GM21737 (cell line): ENCODE measurements around the gene ARHGDIG.

Source experiments
- ATAC-seq: cut with Tn5 transposase; IDR thresholded peaks from one replicate; pipeline ENCODE4 v1.9.1; 2021; ENCODE audit warnings: mild to moderate bottlenecking, moderate library complexity; ENCODE audit not compliant: unreplicated experiment

Gene ARHGDIG

DNA sequence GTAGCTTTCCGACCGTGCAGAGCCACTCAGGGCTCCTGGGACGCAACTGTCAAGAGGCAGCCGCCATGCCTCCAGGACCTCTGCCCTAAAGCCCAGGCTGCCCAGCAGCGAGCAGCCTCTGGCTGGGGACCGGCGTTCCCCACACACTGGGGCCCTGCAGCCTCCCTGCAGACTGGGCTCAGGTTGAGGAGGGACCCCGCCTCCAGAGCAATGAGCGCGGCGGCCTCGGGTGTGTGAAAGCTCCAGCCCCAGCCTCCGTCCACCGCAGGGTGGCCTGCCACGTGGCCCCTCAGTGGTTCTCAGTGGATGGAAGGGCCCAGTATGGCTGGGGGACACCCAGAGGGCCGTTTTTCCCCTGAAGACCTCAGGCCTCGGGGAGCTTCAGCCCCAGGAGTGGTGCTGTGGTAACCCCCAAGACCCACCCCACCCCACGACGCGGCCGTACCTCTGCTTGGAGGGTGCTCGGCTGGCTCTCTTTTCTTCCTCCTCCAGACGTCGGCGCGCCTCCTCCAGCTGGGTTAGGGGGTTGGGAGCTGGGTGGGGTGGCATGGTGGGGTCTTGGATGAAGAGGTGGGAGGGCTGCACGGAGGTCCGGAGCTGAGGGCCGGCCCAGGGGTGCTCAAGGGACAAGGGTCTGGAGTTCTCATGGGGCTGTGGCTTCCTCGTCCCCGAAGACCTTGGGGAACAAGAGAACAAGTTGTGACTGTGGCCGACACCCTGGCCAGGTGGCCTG is 12.8 kb downstream of the ARHGDIG start:
- ATAC-seq, result no peak

DNA sequence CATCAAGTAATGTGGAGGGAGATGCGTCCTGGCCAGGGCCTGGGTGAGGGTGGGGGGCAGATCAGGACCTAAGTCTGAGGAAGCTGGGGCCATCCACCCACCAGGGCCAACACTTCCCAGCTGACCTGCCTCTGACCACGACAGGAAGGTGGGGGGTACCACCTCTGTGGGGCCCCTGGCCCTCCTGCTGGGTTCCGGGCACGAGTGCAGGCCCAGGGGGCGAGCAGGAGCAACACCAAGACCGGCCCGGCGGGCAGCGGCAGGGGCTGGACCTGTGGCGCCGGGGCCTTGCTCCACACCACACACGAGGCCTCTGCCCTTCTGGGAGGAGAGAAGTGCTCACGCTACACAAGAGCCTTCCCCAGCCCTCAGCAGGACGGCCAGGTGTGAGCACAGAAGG is 15.9 kb downstream of the ARHGDIG start:
- ATAC-seq, result no peak

DNA sequence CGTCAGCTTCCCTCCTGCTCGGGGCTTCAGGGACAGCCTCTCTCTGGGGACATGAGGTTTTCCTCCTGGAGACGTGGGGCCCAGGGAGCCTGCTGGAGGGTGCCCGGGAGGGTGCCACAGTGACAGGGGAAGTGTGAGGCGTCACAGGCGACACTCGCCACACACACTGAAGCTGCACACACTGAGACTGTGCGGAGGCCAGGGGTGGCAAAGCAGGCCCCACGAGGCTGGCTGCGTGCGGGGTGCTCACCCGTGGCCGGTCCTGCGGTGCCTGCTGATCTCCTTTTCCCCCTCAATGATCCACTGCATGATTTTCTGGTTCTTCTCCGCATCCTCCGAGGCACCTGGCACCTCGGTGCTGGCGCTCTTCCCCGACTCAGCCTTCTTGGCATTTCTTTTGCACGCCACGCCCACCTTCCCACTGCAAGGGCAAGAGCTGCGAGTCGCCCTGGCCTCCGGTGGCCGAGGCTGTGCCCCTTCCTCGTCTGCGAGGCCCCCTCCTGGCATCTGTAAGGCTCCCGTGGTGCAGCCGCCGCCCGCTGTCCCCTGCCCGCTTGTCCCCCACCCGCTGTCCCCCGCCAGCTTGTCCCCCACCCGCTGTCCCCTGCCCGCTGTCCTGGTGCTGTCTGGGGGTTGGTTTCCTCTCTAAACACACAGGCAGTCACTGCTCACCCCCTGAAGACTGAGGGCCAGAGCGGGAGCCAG is 16.6 kb downstream of the ARHGDIG start:
- ATAC-seq, result no peak

DNA sequence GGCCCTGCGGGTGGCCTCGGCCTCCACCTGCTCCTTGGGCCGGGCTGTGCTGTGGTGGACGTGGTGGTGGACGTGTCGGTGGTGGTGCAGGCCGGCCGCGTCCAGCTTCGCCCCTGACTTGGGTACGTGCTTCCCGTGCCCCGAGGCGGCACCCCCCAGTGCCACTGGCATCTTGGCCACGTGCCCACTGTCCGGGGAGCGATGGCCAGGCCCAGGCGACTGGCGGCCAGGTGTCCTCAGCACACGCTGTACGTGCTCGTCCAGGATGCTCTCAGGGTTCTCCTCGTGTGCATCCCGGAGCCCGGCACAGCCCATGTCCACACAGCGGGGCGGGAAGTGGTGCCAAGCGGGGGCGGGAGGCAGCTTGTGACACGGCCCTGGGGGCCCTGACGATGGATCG is 17.4 kb downstream of the ARHGDIG start:
- ATAC-seq, result no peak

DNA sequence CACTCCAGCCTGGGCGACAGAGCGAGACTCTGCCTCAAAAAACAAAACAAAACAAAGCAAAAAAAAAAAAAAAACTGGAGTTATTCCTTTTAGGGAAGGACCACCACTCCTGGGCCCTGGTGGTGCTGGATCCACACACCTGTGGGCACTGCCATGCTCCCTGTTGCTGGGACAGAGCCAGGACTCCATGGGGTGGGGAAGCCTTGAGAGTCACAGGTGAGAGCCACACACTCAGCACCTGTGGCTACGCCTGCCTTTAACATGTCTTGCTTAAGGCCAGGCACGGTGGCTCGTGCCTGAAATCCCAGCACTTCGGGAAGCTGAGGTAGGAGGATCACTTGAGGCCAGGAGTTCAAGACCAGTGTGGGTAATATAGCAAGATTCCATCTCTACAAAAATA is 20.8 kb downstream of the ARHGDIG start:
- ATAC-seq, result no peak

DNA sequence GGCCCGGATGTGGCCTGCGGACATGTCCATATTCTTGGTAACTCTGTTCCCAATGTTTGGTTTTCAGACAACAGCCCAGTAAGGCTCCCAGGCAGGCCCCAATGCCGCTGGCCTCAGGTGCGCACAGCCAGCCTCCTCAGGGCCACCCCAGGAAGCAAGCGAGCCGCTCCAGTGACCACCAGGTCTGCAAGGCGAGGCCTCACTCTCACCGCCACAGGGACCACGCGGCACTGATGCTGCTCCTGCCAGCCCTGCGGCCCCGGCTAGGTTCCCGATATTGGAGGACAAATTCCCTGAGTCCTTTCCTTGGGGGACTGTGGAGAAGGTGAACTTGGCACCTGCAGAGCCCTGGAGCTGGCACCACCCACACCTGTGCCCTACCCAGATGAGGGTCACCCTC is 21.6 kb downstream of the ARHGDIG start:
- ATAC-seq, result no peak

DNA sequence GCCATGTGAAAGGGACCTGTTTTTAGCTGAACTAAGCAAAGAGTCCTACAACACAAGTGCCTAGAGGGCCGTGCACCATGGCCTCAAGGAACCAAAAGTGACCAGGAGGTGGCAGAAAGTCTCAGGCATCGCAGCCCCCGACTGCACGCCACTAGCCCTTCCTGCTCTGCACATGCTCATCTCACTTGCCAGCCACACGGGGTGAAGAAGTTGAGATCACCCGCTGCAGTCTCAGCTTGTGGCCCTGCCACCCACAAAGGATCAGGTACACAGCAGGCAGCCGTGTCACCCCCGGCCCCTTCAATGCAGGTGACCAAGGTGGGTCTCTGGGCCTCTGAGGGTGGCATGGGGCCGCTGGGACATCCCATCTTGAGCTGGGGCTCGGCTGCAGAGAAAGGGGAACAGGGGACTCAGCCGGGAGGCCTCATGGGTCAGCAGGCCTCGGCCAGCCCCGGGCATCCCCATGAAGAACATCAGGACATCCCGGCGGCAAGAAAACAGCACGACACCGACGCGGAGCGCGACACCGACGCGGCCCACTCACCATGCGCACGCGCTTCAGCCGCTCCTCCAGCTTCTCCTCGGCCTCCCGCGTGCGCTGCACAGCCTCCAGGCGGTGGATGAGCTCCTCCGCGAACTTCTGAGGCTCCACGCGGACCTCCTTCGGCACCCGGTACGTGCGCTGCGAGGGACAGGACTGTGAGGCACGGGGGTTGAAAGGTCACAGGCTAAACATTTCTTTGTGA is 23.5 kb downstream of the ARHGDIG start:
- ATAC-seq, result no peak

DNA sequence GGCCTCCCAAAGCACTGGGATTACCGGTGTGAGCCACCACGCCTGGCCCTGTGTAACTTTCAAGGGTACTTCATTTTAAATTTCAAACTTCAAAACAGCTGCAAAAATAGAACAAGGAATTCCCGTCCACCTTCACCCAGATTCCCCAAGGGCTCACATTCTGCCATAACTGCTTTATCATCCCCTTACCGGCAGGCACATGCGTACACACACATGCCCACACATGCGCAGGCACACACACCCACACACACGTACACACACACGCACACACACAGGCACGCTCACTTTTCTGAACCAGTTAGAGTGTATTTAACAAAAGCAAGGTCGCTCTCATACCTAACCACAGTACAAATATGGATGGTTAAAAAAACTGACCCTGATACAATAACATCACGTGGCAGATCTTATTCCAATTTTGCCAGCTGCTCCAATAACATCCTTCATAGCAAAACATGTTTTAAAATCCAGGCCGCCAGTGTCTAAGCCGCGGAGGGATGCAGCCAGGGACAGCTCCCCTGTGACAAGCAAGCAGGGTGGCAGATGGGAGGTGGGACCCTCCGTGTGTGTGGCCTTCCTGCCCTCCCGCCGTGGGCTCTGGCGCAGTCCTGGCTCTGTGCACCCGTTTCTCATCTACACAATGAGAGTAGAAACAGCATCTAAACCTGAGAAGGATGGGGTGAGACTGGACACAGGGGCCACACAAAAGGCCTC is 25.7 kb downstream of the ARHGDIG start:
- no peak for ATAC-seq

DNA sequence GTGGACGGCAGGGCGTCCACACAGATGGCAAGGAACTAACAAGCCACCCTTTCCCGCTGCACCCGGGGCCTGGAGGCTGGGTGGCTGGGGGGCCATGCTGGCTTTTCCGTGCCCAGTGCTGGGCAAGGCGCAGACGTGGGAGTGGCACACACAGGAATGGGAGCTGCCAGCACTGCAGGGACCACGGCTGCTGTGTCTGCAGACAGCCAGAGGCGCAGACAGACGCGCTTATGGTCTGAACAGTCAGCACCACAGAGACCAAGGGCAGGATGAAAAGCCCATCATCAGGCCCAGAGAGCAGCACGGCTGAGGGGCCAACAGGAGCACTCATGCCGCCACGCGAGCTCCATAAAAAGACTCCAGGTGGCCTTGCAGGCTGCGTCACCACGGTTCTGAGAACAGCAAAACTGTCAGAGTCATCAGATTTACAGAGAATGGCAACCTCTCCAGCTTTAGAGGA is 26.6 kb downstream of the ARHGDIG start:
- no peak for ATAC-seq

DNA sequence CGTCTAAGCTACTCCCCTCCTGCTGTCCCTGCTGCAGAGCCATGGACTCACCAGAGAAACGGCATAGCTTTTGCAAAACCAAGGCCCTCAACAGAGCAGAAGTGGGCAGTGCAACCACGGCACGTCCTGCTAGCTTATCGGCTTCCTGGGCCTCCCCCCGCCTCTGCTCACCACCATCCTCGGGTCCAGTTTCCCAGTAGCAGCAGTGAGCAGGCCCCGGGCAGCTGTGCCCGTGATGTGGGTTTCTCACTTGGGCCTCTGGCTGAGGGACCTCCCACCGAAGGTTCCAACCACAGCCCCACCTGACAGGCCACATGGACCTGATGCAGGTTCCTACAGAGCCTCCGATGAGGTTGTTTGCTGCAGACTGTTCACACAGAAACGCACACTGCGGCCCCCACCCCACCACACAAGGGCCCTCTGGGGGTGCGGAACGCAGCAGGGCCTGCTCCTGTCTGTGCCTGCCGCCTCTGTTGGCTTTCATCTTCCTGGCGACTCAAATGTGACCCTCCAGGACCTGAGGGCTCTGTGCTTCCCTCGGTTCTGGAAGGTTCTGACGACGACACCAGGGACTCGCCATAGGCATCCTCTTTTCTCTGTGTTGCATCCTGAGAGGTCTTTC is 27.4 kb downstream of the ARHGDIG start:
- no peak for ATAC-seq

DNA sequence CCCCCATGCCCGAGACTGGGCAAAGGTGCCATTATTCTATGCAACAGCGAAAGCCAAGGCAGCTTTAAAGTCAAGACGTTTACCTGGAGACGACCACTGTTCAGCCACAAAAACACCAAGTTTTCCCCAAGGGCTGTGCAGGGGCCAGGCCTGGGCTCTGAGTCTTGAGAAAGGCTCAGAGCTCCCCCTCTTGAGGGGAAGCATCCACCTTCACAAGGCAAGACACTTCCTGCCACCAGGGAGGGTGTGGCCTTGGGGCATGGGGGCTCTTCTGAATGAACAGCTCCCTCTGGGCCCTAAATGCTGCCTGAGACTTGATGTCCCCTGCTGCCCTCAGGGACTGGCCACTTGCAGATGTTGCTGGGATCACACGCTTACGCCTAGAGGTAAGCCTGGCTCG is 29.1 kb downstream of the ARHGDIG start:
- ATAC-seq, result no peak

DNA sequence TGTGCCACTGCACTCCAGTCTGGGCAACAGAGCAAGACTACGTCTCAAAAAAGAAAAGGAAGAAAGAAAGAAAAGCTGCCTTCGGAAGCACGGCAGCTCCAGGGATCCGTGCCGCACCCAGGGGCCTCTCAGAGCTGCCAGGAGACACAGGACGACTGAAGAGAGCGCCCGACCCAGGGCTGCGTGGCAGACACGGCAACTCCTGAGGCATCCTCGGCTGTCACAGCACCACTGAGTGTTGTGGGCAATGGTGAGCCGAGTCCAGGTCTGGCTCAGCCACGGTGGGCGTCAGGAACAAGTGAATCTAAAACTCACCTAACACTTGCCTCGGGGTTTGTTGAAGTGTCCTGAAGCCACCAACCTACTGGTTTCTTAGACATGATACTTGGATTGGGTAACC is 31.3 kb downstream of the ARHGDIG start:
- no peak for ATAC-seq

DNA sequence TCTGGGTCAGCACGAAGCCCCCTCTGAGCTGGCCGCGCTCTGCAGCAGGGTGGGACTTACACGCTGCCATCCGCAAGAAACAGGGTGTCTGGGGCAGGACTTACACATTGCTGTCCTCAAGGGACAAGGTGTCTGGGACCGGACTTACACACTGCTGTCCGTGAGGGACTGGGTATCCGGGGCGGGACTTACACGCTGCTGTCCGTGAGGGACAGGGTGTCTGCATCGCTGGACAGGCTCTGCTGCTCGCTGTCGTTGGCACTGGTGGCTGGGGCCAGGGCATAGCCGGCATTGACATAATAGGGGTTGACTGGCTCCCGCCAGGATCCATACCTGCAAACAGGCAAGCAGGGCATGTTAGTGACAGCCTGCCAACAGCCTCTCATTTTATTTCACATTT is 34.0 kb downstream of the ARHGDIG start:
- ATAC-seq, result no peak

DNA sequence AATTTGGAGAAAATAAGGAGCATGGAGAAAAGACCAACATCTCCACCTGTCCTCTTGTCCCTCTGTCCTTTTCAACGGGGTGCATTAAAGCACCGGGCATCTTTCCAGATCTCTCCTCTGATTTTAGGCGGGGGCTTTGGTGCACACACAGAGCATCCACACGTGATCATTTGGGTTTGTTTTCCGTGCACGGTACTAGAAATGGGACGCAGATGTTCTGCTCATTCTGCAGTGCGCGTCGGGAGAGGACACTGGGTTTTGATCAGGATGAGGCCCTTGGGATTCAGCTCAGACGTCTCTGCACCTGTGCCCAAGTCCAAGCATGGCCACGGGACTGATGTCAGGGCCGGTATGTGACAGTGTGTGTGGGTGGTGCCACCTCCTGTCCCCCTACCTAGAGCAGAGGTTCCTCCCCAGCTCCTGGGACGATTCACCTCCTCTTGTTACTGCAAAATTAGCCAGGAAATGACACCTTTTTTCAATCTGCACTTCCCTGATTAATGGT is 34.5 kb downstream of the ARHGDIG start:
- no peak for ATAC-seq

DNA sequence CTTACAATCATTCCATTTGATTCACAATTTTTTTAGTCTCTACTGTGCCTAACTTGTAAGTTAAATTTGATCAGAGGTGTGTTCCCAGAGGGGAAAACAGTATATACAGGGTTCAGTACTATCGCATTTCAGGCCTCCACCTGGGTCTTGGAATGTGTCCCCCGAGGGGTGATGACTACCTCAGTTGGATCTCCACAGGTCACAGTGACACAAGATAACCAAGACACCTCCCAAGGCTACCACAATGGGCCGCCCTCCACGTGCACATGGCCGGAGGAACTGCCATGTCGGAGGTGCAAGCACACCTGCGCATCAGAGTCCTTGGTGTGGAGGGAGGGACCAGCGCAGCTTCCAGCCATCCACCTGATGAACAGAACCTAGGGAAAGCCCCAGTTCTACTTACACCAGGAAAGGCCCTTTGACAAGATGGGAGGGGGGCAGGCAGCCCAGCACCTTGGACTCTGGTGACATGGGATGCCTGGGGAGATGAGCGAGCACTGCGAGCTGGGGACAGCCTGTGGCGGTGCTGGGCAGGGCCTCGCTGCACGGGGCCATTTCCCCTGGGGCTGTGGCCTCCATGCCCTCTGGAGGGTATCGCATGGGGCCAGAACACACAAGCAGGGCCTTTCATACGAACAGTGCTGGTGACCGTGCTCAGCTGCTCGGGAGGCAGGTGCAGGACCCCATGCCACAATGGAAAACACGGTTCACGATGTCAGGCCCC is 36.5 kb downstream of the ARHGDIG start:
- ATAC-seq, result no peak

DNA sequence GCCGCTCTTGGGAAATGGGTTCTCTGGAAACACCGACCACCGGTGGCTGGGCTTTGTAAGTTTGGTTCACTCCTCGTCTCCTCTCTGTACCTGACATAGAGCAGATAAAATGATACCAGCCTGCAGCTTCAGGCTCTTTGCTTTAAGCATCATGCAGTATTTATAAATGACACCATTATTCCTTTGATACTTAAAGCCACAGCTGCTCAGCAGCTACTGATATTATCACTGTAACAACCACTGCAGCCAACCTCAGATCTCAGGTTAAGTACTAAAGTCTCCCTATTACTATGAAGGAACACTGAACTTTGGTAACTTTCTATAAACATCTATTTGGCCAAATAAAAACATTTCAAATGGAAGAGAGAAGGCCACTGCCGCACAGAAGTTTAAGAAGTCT is 37.2 kb downstream of the ARHGDIG start:
- no peak for ATAC-seq

DNA sequence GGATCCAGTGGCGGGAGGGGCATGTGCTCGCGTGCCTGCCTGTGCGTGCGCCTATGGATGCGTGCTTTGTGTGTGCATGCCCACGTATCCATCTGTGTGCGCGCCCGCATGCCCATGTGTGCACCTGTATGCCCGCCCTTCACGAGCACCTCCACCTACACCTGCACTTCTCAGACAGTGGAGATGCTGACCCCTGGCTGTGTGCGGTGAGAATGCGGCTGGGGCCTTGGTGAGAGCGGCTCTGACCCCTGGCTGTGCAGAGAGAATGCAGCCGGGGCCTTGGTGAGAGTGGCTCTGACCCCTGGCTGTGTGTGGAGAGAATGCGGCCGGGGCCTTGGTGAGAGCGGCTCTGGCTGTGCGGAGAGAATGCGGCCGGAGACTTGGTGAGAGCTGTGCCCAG is 38.2 kb downstream of the ARHGDIG start:
- no peak for ATAC-seq

DNA sequence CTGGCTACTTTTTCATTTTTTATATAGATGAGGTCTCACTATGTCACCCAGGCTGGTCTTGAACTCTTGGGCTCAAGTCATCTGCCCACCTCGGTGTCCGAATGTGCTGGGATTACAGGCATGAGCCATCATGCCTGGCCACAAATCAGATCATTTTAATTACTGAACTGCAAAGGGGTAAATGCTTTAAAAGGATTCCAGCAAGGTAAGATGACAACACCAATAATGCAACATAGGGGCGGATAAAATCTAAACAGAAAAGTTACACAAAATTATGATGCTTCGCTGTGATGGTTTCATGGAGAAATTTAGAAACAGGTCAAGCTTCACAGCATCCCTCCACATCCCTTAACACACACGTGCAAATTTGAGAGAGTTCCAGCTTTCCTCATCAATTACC is 39.8 kb downstream of the ARHGDIG start:
- ATAC-seq, result no peak

DNA sequence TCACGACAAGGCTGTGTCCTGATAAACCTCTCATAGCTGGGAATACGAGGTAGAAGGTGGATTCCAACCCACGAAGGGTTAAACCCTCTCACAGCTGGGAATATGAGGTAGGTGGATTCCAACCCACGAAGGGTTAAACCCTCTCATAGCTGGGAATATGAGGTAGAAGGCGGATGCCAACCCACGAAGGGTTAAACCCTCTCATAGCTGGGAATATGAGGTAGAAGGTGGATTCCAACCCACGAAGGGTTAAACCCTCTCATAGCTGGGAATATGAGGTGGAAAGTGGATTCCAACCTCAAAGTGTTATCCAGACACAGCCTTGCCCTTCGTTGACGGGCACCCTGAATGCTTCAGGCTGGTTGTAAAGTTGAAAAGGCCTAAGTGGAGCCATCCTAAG is 41.1 kb downstream of the ARHGDIG start:
- ATAC-seq, result no peak
